ENCODE results near the gene MTMR1.
A peak's percentile ranks its signal among the peaks of the same experiment; 100 is the strongest.

MTMR1 gene

DNA sequence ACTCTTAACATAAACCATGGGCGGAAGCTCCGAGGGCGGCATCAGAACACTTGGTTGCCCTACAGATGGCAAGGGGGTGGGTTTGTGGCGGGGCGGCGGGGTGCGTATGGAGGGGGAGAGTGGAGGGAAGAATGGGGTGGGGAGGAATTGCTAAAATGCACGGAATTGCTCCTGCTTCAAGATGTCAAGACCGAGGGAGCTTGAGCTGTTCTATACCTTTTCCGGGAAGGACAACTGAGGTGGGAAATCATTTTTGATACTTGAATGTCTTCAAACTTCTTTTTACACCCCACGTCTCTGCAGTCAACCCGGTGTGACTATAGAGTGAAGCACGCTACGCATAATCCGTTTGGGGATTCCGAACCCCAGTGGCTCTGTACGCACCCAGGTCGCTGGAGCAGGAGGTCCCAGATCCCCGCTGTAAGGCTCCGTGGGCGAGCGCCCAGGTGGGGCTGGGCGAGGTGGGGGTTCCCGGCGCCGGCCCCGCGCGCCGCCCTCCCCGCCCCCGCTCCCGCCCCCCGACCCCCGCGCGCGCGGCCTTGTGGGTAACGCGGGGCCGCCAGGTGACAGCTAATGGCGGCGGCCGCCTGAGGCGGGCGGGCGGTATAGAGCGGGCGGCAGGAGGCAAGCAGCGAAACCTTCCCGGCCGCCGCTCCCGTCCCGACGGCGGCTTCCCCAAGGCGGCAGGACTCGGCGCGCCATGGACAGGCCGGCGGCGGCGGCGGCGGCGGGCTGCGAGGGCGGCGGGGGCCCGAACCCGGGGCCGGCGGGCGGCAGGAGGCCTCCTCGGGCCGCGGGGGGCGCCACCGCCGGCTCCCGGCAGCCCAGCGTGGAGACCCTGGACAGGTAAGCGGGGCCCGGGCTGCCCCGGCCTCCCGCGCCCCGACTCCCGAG lies at the start of gene MTMR1:
MTMR1 (plus strand) TSS at position 566 of the 894 bp plus-strand sequence; CDS start at position 701, 135 bp downstream.
- Histone ChIP-seq H3K27ac (ENCODE audit: low read depth, low read length) (peak within 1 kb of the TSS; percentile 47), H3K9me3 (ENCODE audit: control insufficient read depth, insufficient read depth, low read length) (peaks cover 13% of the 10 kb centered on the region; the same call in 1 of the 2 replicates), H3K4me1 (ENCODE audit: control insufficient read depth, insufficient read depth, low read length) (peaks cover 5% of the 10 kb centered on the region; the same call in 1 of the 2 replicates), H3K9ac (ENCODE audit: low read depth, low read length) (peak within 1 kb of the TSS; percentile 62), H3K36me3 (ENCODE audit: control insufficient read depth, insufficient read depth, low read length) (no peaks in the 10 kb centered on the region), H3K27me3 (ENCODE audit: control insufficient read depth, insufficient read depth, low read length) (no peaks in the 10 kb centered on the region), H3K4me3 (ENCODE audit: low read depth, low read length) (peak within 1 kb of the TSS; percentile 78)

DNA sequence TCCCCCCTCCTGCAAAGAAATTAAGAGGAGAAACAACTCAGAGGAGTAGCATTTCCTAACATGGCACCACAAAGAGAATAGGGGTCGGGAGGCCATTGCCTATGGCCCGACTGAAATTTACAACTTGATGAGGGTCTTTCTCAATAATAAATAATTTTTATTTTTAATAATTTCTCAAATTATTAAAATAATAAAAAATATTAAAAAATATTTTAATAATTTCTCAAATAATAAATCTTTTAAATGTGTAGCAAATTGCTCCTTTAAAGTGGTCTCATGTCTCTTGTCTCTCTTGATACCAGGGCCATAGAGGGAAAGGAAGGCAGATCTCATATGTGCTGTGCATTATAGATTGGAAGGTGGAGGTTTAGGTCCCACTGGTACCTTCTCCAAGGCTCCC lies 49.2 kb upstream of the MTMR1 start:
- Histone ChIP-seq H3K36me3 (ENCODE audit: control insufficient read depth, insufficient read depth, low read length) (peaks cover 29% of the 10 kb centered on the region), H3K9ac (ENCODE audit: low read depth, low read length) (no peak overlapping the region), H3K27me3 (ENCODE audit: control insufficient read depth, insufficient read depth, low read length) (no peaks in the 10 kb centered on the region), H3K9me3 (ENCODE audit: control insufficient read depth, insufficient read depth, low read length) (peaks cover 26% of the 10 kb centered on the region; the same call in 1 of the 2 replicates), H3K27ac (ENCODE audit: low read depth, low read length) (no peak overlapping the region), H3K4me1 (ENCODE audit: control insufficient read depth, insufficient read depth, low read length) (no peaks in the 10 kb centered on the region), H3K4me3 (ENCODE audit: low read depth, low read length) (no peak overlapping the region)

DNA sequence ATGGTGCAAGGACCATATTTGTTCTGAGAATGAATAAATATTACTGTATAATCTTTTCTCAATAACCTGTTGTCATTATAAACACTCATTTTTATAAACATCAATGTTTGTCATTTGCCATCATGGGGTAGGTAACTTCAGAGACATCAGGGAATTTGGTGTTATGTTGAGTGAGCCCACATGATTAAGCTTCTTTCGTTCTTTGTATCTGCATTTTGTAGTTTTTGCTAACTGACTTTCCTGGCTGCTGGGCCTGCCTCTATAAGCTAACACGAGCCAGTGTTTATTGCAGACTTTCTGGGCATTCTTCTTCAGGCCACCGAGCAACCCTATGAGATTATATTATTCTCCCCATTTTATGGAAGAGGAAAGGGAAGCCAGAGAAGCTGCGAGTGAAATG lies 48.8 kb upstream of the MTMR1 start:
- Histone ChIP-seq H3K27ac (ENCODE audit: low read depth, low read length) (no peak overlapping the region), H3K27me3 (ENCODE audit: control insufficient read depth, insufficient read depth, low read length) (no peaks in the 10 kb centered on the region), H3K9me3 (ENCODE audit: control insufficient read depth, insufficient read depth, low read length) (peaks cover 26% of the 10 kb centered on the region; the same call in 1 of the 2 replicates), H3K4me1 (ENCODE audit: control insufficient read depth, insufficient read depth, low read length) (no peaks in the 10 kb centered on the region), H3K9ac (ENCODE audit: low read depth, low read length) (no peak overlapping the region), H3K4me3 (ENCODE audit: low read depth, low read length) (no peak overlapping the region), H3K36me3 (ENCODE audit: control insufficient read depth, insufficient read depth, low read length) (peaks cover 29% of the 10 kb centered on the region)

DNA sequence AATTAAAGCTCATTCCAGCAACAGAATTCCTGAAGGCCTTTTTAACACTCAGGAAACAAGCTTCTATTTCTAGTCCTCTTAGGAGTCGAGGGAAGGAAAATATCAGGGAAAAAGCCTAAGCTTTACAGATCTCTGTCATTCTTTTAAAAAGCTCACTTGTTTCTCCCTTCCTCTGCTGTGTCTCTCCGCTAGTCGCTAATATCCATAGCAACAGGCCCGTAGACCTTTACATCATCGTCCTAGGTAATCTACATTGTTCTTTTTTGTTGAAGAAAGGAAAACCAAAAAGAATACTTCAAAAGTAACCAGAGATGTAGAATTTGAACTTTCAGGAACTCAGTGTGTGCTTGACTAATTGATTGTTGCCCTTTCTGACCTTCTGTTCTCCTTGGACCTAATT lies 45.9 kb upstream of the MTMR1 start:
- peaks cover 23% of the 10 kb centered on the region for H3K36me3 ChIP-seq (ENCODE audit: control insufficient read depth, insufficient read depth, low read length)
- no peak overlapping the region for H3K27ac ChIP-seq (ENCODE audit: low read depth, low read length)
- H3K9ac ChIP-seq (ENCODE audit: low read depth, low read length), result no peak overlapping the region
- H3K9me3 ChIP-seq (ENCODE audit: control insufficient read depth, insufficient read depth, low read length), result peaks cover 26% of the 10 kb centered on the region; the same call in 1 of the 2 replicates
- H3K27me3 ChIP-seq (ENCODE audit: control insufficient read depth, insufficient read depth, low read length), result no peaks in the 10 kb centered on the region
- no peak overlapping the region for H3K4me3 ChIP-seq (ENCODE audit: low read depth, low read length)
- H3K4me1 ChIP-seq (ENCODE audit: control insufficient read depth, insufficient read depth, low read length), result no peaks in the 10 kb centered on the region

DNA sequence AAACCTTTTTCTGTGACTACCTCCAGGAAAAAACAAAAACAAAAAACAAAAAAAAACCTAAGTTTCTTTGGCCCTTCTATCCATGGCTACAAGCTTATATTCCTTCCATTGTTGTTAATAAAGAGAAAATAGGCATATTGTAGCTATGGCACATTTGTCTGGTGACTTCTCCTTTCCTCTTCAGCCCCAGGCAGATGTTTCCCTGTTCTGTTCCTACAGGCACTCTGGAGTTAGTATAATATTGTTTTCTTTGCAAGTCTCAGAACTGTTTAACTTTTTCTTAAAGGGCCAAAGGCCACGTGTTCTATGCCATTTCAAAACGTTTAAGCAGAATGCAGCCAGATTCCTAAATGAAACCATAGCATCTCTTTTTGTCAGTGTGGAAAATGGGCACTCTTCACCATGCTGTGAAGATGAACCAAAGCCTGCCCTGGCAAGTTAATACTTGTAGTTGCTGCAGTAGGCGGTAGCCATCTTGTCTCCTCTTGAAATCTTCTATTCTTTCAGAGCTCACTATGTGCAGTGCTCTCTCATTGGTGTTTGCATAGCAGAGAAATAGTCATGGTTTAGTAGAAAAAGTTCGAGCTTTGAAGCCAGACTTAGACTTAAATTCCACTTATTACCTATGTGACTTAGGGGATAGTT lies 44.8 kb upstream of the MTMR1 start:
- Histone ChIP-seq H3K27me3 (ENCODE audit: control insufficient read depth, insufficient read depth, low read length) (no peaks in the 10 kb centered on the region), H3K9me3 (ENCODE audit: control insufficient read depth, insufficient read depth, low read length) (peaks cover 26% of the 10 kb centered on the region; the same call in 1 of the 2 replicates), H3K4me1 (ENCODE audit: control insufficient read depth, insufficient read depth, low read length) (no peaks in the 10 kb centered on the region), H3K4me3 (ENCODE audit: low read depth, low read length) (no peak overlapping the region), H3K36me3 (ENCODE audit: control insufficient read depth, insufficient read depth, low read length) (peaks cover 20% of the 10 kb centered on the region), H3K9ac (ENCODE audit: low read depth, low read length) (no peak overlapping the region), H3K27ac (ENCODE audit: low read depth, low read length) (no peak overlapping the region)

DNA sequence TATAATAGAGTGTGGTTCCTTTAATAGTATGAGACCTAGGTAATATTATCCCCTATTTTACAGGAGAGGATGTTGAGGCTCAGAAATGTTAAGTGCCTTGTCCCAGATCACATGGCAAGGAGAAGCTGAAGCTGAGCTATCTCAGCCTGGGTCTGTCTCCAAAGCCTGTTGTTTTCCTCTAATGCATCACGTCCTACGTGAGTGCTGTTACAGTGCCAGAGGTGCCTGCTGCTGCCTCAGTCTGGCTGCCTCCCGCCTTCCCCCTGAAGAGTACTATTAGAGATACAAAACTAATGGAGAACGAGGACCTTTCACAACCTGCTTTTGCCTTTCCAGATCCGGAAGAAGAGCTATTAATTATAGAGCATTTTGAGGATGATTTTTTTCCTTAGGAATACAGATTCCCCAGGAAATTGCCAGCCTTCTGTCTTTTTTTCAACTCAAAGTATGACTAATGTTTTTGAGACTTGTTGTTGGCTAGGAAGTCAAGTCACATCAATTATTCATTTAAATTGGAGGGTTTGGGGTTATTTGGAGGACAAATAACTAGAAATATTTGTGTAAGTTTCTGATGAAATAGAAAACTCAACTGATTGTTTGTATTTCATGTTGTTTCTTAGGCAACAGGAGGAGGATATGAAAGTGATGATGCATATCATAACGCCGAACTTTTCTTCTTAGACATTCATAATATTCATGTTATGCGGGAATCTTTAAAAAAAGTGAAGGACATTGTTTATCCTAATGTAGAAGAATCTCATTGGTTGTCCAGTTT lies 43.9 kb upstream of the MTMR1 start:
- Histone ChIP-seq H3K27ac (ENCODE audit: low read depth, low read length) (no peak overlapping the region), H3K27me3 (ENCODE audit: control insufficient read depth, insufficient read depth, low read length) (no peaks in the 10 kb centered on the region), H3K9ac (ENCODE audit: low read depth, low read length) (no peak overlapping the region), H3K36me3 (ENCODE audit: control insufficient read depth, insufficient read depth, low read length) (peaks cover 20% of the 10 kb centered on the region), H3K4me3 (ENCODE audit: low read depth, low read length) (no peak overlapping the region), H3K9me3 (ENCODE audit: control insufficient read depth, insufficient read depth, low read length) (peaks cover 28% of the 10 kb centered on the region; the same call in 1 of the 2 replicates), H3K4me1 (ENCODE audit: control insufficient read depth, insufficient read depth, low read length) (no peaks in the 10 kb centered on the region)

DNA sequence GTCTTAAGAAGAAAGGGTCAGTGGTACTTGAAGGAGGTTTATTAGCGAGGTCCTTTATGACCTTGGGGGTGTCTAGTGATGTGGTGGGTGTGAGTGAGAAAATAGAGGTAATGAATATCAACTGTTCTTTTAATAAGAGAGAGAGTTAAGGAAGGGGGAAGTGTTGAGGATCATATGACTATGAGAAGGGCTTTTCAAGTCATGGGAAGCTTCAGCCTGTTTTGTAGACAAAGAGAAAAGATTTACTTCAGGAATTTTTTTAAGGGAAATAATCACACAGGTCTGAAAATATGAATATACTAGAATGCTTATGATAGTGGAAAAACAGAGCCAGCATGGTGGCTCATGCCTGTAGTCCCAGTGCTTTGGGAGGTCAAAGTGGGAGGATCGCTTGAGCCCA lies 41.3 kb upstream of the MTMR1 start:
- Histone ChIP-seq H3K27ac (ENCODE audit: low read depth, low read length) (no peak overlapping the region), H3K4me3 (ENCODE audit: low read depth, low read length) (no peak overlapping the region), H3K9me3 (ENCODE audit: control insufficient read depth, insufficient read depth, low read length) (peaks cover 25% of the 10 kb centered on the region; the same call in 1 of the 2 replicates), H3K36me3 (ENCODE audit: control insufficient read depth, insufficient read depth, low read length) (peaks cover 3% of the 10 kb centered on the region; the same call in 1 of the 2 replicates), H3K4me1 (ENCODE audit: control insufficient read depth, insufficient read depth, low read length) (no peaks in the 10 kb centered on the region), H3K9ac (ENCODE audit: low read depth, low read length) (no peak overlapping the region), H3K27me3 (ENCODE audit: control insufficient read depth, insufficient read depth, low read length) (no peaks in the 10 kb centered on the region)

DNA sequence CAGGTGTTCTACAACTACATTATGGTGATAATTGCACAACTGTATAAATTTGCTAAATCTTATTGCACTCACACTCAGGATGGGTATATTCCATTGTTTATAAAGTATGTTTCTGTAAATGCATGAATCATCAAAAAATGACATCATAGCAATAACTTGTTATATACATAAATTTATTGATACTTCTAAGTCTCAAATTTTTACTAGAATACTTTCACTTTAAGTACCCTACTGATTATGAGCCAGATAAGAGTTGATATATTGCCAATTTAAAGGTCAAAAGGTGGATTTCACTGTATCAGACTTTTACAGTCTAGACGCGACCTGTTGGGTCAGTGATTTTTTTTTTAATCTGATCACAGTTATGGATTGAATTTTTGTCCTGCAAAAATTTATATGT lies 37.4 kb upstream of the MTMR1 start:
- Histone ChIP-seq H3K9me3 (ENCODE audit: control insufficient read depth, insufficient read depth, low read length) (peaks cover 21% of the 10 kb centered on the region), H3K4me3 (ENCODE audit: low read depth, low read length) (no peak overlapping the region), H3K4me1 (ENCODE audit: control insufficient read depth, insufficient read depth, low read length) (no peaks in the 10 kb centered on the region), H3K27me3 (ENCODE audit: control insufficient read depth, insufficient read depth, low read length) (no peaks in the 10 kb centered on the region), H3K27ac (ENCODE audit: low read depth, low read length) (no peak overlapping the region), H3K9ac (ENCODE audit: low read depth, low read length) (no peak overlapping the region), H3K36me3 (ENCODE audit: control insufficient read depth, insufficient read depth, low read length) (0 out of 2 replicates have a peak, but pooled peaks cover 5% of the 10 kb centered on the region)

DNA sequence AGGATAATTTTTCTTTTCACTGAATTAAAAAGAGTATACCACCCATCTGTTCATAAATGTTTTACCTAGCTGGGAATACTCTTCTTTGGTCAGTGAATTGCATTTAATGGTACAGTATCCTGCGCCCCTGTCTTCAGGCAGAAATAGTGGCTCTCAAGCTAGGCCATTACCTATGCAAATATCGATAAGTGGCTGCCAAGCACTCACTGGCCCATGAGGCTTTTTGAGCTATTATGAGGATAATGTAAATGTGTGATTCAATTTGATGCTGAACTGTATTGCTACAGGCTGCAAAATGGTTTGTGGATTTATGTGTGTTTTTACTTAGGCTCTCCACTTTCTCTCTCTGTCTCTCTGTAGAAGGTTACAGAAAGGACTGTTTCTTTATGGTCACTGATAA lies 30.1 kb upstream of the MTMR1 start:
- Histone ChIP-seq H3K4me1 (ENCODE audit: control insufficient read depth, insufficient read depth, low read length) (no peaks in the 10 kb centered on the region), H3K36me3 (ENCODE audit: control insufficient read depth, insufficient read depth, low read length) (0 out of 2 replicates have a peak, but pooled peaks cover 6% of the 10 kb centered on the region), H3K27me3 (ENCODE audit: control insufficient read depth, insufficient read depth, low read length) (no peaks in the 10 kb centered on the region), H3K9me3 (ENCODE audit: control insufficient read depth, insufficient read depth, low read length) (peaks cover 15% of the 10 kb centered on the region), H3K9ac (ENCODE audit: low read depth, low read length) (no peak overlapping the region), H3K4me3 (ENCODE audit: low read depth, low read length) (no peak overlapping the region), H3K27ac (ENCODE audit: low read depth, low read length) (no peak overlapping the region)

DNA sequence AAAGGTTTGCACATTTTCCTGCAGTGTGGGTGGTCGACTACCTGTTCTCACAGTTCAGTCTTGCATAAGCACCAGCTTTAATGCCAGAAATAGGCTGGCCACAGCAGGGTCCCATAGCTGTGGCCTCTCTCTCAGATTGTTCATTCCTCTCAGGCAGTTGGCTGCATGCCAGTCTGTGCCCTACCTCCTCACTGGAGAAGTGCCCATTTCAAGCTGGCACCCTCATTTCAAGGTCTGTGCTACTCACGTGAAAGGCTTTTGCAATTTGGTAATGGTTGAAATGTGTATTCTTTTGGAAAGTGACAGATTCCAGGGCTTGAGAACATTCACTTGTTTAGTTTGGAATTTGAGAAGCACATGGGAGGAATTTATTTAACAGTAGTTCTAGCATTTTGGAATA lies 28.9 kb upstream of the MTMR1 start:
- Histone ChIP-seq H3K27ac (ENCODE audit: low read depth, low read length) (no peak overlapping the region), H3K9ac (ENCODE audit: low read depth, low read length) (no peak overlapping the region), H3K9me3 (ENCODE audit: control insufficient read depth, insufficient read depth, low read length) (peaks cover 19% of the 10 kb centered on the region), H3K4me1 (ENCODE audit: control insufficient read depth, insufficient read depth, low read length) (no peaks in the 10 kb centered on the region), H3K36me3 (ENCODE audit: control insufficient read depth, insufficient read depth, low read length) (0 out of 2 replicates have a peak, but pooled peaks cover 6% of the 10 kb centered on the region), H3K4me3 (ENCODE audit: low read depth, low read length) (no peak overlapping the region), H3K27me3 (ENCODE audit: control insufficient read depth, insufficient read depth, low read length) (no peaks in the 10 kb centered on the region)
